ENCODE measurements around the gene ENOX2.

Gene ENOX2

DNA sequence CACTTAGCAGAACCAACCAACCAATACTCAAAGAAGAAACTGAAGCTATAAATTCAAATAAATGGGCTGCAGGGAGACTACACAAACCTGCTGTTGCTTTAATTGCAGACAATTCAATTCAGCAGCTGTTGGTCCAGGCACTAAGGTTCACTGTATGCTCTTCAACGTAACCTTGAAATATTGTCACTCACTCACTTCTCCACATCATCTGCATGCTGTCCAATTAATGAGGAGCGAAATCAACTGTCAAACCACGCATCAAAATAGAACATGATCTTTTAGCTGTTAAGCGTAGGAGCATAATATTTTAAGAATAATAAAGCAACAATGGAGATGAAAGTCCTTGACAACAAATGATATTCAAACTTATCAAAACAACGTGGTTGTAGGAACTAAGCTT lies 17.0 kb downstream of the ENOX2 start:
- in situ Hi-C loops (cut with HindIII; ENCODE audit: low sequenced_read_pairs), result no loop called here

GRCh38 chrX:130885508-130885907 lies 17.5 kb downstream of the ENOX2 start:
- in situ Hi-C loops (cut with HindIII; ENCODE audit: low sequenced_read_pairs), result no loop called here

DNA sequence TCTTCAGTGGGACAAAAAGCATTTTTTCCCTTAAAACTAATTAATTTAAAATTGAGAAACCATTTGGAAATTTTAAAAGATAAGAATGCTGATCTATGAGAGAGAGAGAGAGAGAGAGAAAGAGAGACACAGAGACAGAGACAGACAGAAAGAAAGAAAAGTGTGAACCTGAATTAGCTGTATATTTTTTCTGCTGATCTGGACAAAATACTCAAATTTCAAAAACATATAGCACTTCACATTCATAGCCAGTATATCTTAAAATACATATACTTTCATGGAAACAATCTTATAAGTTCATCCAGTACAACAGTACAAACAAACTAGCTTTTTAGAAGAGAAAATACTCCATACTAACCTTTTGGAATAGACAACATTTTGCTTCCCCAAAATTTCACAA lies 18.4 kb downstream of the ENOX2 start:
- in situ Hi-C loops (cut with HindIII; ENCODE audit: low sequenced_read_pairs), result no loop called here

DNA sequence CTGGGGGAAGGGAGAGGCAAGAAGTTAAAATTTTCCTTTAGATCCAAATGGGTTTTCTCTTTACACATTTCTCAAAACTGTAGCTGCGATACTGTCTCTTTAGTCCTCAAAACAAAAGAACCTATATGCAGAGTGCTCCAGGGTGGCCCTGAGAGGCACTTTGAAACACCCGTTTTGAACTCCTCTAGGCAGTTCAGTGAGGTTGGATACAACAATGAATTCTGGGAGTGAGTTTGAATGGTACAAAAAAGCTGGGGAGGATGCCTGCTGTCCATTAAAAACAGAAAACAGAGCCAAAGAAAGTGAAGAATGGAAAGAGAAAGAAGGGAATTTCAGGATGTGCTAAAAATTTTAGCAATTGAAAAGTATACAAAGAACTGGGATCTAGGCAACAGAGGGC lies 23.1 kb downstream of the ENOX2 start:
- in situ Hi-C loops (cut with HindIII; ENCODE audit: low sequenced_read_pairs), result no loop called here

- in situ Hi-C loops (cut with HindIII; ENCODE audit: low sequenced_read_pairs), result no loop called here
Measured at GRCh38 chrX:130878350-130879341, 24.4 kb downstream of the ENOX2 start.

DNA sequence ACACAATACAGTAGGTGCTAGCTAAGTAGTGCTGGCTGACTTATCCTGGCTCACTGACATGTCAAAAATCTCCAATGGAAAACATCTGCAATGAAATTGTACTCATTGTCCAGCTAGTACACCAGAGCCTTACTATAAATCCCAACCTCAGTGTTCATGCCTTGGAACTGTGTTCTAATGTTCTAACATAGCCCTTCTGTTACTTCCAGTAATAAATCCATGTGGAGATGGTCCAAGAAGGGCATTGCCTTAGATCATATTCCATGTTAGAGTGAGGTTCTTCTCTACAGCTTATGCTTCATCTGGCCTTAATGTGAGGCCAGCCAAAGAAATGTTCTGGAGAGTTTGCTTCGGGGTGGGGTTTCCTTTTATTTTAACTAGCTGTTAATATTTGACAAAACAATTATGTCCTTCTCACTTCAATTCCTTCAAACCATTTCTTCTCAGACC lies 25.1 kb downstream of the ENOX2 start:
- in situ Hi-C loops (cut with HindIII; ENCODE audit: low sequenced_read_pairs), result no loop called here

DNA sequence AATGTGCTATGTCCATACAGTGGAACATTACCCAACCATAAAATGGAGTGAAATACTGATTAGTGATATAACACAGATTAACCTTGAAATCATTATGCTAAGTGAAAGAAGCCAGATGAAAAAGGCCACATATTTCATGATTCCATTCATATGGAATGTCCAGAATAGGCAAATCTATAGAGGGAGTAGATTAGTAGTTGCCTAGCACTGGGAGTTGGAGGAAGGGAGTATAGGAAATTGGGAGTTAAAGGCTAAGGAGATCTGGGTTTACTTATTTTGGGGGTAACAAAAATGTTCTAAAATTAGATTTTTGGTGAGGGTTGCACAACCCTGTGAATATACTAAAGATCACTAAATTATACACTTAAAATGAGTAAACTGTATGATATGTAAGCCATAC lies 26.8 kb downstream of the ENOX2 start:
- in situ Hi-C loops (cut with HindIII; ENCODE audit: low sequenced_read_pairs), result no loop called here

GRCh38 chrX:130874751-130875150 lies 28.3 kb downstream of the ENOX2 start:
- in situ Hi-C loops (cut with HindIII; ENCODE audit: low sequenced_read_pairs), result no loop called here

- in situ Hi-C loops (cut with HindIII; ENCODE audit: low sequenced_read_pairs), result no loop called here
Measured at GRCh38 chrX:130869239-130869638, 33.8 kb downstream of the ENOX2 start.

- in situ Hi-C loops (cut with HindIII; ENCODE audit: low sequenced_read_pairs), result no loop called here
Measured at GRCh38 chrX:130861462-130861861, 41.5 kb downstream of the ENOX2 start.

- in situ Hi-C loops (cut with HindIII; ENCODE audit: low sequenced_read_pairs), result no loop called here
Measured at GRCh38 chrX:130857207-130857606, 45.8 kb downstream of the ENOX2 start.

DNA sequence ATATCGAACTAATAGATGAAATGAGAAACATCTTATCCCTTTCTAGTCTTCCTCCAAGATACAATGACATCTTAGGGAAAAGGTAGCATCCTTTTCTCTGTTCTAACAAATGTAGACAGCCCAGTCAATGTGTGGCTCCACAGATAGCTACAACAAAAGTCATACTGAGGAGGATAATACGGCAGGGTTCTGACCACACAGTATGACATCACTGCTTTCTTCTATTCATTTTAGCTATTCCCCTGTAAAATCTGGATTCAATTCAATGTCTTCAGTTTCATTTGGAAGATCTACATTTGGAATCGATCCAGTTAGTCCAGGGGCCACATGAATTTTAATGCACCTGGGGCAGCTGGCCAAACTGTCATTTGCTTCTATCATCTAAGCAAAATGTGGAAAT lies 51.4 kb downstream of the ENOX2 start:
- in situ Hi-C loops (cut with HindIII; ENCODE audit: low sequenced_read_pairs), result no loop called here

DNA sequence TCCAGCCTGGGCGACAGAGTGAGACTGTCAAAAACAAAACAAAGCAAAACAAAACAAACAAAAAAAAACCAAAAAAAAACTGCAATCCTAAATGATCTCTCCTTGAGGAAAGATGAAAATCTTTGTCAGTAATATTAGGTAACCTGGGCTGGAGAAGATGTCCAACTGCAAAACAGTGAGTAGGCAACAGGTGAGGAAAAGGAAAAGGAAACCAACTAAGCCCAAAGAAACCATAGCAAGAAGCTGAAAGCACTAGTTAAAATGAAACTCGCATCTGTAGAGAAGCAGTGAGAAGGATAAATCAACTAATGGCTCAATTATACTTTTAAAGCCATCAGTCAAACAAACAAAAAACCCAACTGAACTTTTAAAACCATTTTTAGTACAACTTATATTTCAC lies 54.2 kb downstream of the ENOX2 start:
- in situ Hi-C loops (cut with HindIII; ENCODE audit: low sequenced_read_pairs), result no loop called here

DNA sequence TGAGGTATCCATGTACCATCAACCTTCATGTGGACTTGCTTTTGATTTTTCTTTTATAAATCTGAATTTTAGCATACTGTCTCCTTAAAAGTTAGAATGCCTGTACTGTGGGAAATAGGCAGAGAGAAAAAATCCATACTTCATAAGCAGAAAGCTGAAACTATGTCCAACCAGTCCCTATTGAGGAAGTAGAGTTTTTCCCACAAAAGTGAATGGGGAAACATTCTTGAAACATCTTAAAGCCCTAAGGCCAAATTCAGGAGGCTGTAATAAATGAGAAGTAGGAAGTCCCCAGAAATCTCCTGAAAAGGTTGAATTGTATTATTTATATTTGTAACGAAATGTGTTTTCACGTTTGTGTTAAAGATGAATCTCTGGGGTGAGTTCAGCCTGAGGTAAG lies 56.3 kb downstream of the ENOX2 start:
- in situ Hi-C loops (cut with HindIII; ENCODE audit: low sequenced_read_pairs), result no loop called here

DNA sequence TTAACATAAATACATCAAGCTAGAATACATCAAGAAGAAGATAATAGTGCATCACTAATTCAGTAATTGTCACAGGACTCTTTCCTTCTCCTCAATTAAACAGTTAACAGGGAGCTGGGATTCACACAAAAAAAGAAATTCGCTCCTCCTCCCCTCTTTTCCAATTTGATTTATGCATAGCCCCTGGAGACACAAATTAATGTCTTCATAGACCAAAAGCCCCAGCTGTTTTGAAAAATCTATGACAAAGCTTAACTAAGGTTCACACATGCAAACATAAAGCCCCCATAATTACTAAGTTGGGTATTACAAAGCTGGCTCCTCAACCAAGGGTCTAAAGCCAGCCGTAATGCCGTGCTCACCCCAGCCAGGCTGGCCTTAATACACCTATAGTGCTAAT lies 61.2 kb downstream of the ENOX2 start:
- in situ Hi-C loops (cut with HindIII; ENCODE audit: low sequenced_read_pairs), result no loop called here

- in situ Hi-C loops (cut with HindIII; ENCODE audit: low sequenced_read_pairs), result no loop called here
Measured at GRCh38 chrX:130840345-130840744, 62.7 kb downstream of the ENOX2 start.

- in situ Hi-C loops (cut with HindIII; ENCODE audit: low sequenced_read_pairs), result no loop called here
Measured at GRCh38 chrX:130836447-130836846, 66.6 kb downstream of the ENOX2 start.

DNA sequence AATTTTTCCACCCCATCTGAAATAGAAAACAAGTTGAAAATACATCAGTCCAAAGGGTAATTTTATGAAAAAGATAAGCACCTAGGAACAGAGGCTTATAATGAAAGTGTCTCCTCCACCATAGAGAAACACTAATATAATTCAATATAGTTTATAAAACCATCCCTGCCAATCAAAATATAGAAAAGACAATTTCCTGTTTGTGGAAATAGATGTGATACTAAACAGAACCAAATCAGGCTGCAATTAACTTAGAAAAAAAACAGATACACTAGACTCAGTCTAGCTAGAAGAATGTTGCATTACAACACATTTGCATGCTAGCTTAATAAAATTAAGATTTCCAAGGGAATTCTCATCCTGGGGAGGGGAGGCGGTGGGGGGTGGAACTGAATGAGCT lies 68.2 kb downstream of the ENOX2 start:
- in situ Hi-C loops (cut with HindIII; ENCODE audit: low sequenced_read_pairs), result no loop called here

GRCh38 chrX:130834149-130834548 lies 68.9 kb downstream of the ENOX2 start:
- in situ Hi-C loops (cut with HindIII; ENCODE audit: low sequenced_read_pairs), result no loop called here

DNA sequence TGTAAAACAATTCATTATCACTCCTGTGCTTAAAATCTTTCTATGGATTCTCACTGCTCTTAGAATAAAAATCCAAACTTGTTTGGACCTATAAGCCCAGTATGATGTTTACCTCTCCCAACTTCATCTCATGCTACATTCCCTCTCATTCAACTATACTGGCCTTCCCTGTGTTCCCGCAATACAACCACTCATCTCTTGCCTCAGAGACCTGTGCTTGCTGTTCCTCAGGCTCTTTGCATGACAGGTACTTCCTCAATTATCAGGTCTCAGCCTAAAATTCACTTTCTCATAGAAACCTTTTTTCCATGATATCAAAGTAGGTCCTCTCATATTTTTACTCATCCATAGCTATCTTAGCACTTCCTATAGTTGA lies 71.7 kb downstream of the ENOX2 start:
- in situ Hi-C loops (cut with HindIII; ENCODE audit: low sequenced_read_pairs), result no loop called here

- in situ Hi-C loops (cut with HindIII; ENCODE audit: low sequenced_read_pairs), result no loop called here
Measured at GRCh38 chrX:130830599-130831346, 72.2 kb downstream of the ENOX2 start.
